H1 (cell line): ENCODE data around the gene ZNF25. TPM values are rescaled to one million over a fixed set of nuclear protein-coding genes. Genes with fewer than 3 reads are reported as not detected.

ENCODE experiments used
- CTCF ChIA-PET: fragments of 300-600 bp; sonication (Branson Sonifier 250); formaldehyde crosslinking; loops from one replicate; lab custom pipeline; 2021; ENCODE audit not compliant: partially characterized antibody; lab: Charles Lee
- POLR2A ChIA-PET: fragments of 300-600 bp; sonication (Branson Sonifier 250); formaldehyde crosslinking; loops from one replicate; lab custom pipeline; 2021; ENCODE audit warnings: inconsistent platforms; ENCODE audit not compliant: partially characterized antibody; lab: Charles Lee
- DNase-seq, 2 experiments: peaks; one replicate each; pipeline versions ENCODE4 v3.0.0 to v3.0.0-alpha.2; 2010 to 2022; ENCODE audit warnings: low spot score in 2 of 2, low read depth in 1 of 2, mixed read lengths in 1 of 2
- FAIRE-seq: peaks from 2 replicates; lab custom pipeline; 2011; peaks lifted over from hg19 to GRCh38; lab: Jason Lieb, UNC
- H2AFZ ChIP-seq: 2 replicates; pipeline ENCODE4 v1.8.1; 2012; ENCODE audit warnings: low read length, inconsistent platforms
- H2AK5ac ChIP-seq: 2 replicates; pipeline ENCODE4 v1.6.1; 2013; ENCODE audit warnings: low read depth, low read length
- H2BK120ac ChIP-seq: replicated peaks from 2 replicates; pipeline ENCODE3; 2013; ENCODE audit warnings: low read depth, low read length, inconsistent platforms
- H2BK12ac ChIP-seq: 2 replicates; pipeline ENCODE4 v1.6.1; 2013; ENCODE audit warnings: low read depth, low read length
- H2BK15ac ChIP-seq: 2 replicates; pipeline ENCODE4 v1.6.1; 2013; ENCODE audit warnings: low read length
- H2BK20ac ChIP-seq: 2 replicates; pipeline ENCODE4 v1.6.1; 2013; ENCODE audit warnings: low read length
- H2BK5ac ChIP-seq: 2 replicates; pipeline ENCODE4 v1.6.1; 2013; ENCODE audit warnings: low read depth, low read length
- H3K14ac ChIP-seq: 2 replicates; pipeline ENCODE4 v1.6.1; 2013; ENCODE audit warnings: inconsistent platforms; ENCODE audit not compliant: insufficient read length
- H3K18ac ChIP-seq: 2 replicates; pipeline ENCODE4 v1.6.1; 2013; ENCODE audit warnings: low read length; ENCODE audit errors: extremely low read depth
- H3K23ac ChIP-seq: 2 replicates; pipeline ENCODE4 v1.6.1; 2013; ENCODE audit warnings: inconsistent platforms; ENCODE audit not compliant: insufficient read length
- H3K23me2 ChIP-seq: 2 replicates; pipeline ENCODE4 v1.6.1; 2013; ENCODE audit warnings: low read depth, low read length
- H3K27ac ChIP-seq: 2 replicates; pipeline ENCODE4 v1.6.1; 2011; ENCODE audit warnings: low read depth, low read length, inconsistent platforms
- H3K27me3 ChIP-seq, 4 experiments: replicated peaks in 1 of 4; 1 replicate in 1 of 4; 2 replicates in 3 of 4; pipeline versions ENCODE4 v1.6.1 to v1.8.1; 2011 to 2013; ENCODE audit warnings: low read length in 3 of 4, mild to moderate bottlenecking in 3 of 4, inconsistent platforms in 2 of 4, mixed read lengths in 2 of 4, moderate library complexity in 1 of 4; ENCODE audit not compliant: control insufficient read depth in 3 of 4, insufficient read depth in 3 of 4; ENCODE audit errors: extremely low read depth in 1 of 4
- H3K36me3 ChIP-seq, 4 experiments: 2 replicates each; pipeline versions ENCODE4 v1.6.1 to v1.8.1; 2011 to 2013; ENCODE audit warnings: mild to moderate bottlenecking in 4 of 4, low read length in 3 of 4, moderate library complexity in 2 of 4, control low read depth in 1 of 4, inconsistent platforms in 1 of 4; ENCODE audit not compliant: insufficient read depth in 4 of 4, control insufficient read depth in 2 of 4
- H3K4ac ChIP-seq: replicated peaks from 2 replicates; pipeline ENCODE3; 2013; ENCODE audit warnings: low read length, low read depth, mixed read lengths, inconsistent platforms; ENCODE audit not compliant: insufficient read length
- H3K4me1 ChIP-seq, 4 experiments: replicated peaks in 1 of 4; 1 replicate in 1 of 4; 2 replicates in 3 of 4; pipeline versions ENCODE4 v1.6.1 to v1.8.1; 2011 to 2013; ENCODE audit warnings: low read length in 3 of 4, inconsistent platforms in 2 of 4, mixed read lengths in 1 of 4; ENCODE audit not compliant: insufficient read depth in 4 of 4, control insufficient read depth in 3 of 4
- H3K4me2 ChIP-seq, 2 experiments: 2 replicates each; pipeline versions ENCODE4 v1.6.1 to v1.8.1; 2011 to 2013; ENCODE audit warnings: low read depth in 2 of 2, low read length in 2 of 2, control low read depth in 1 of 2, inconsistent platforms in 1 of 2, mild to moderate bottlenecking in 1 of 2; ENCODE audit not compliant: insufficient read depth in 1 of 2
- H3K4me3 ChIP-seq, 4 experiments: fragments of 200-600, 300-600 bp in 1 of 4; sonication (generic), shearing (Covaris generic), sonication (Bioruptor Twin) in 1 of 4; 2 replicates each; pipeline versions ENCODE4 v1.5.1 to v1.8.1; 2011 to 2016; ENCODE audit warnings: low read length in 4 of 4, low read depth in 3 of 4, control low read depth in 2 of 4, inconsistent platforms in 2 of 4, mild to moderate bottlenecking in 2 of 4, mixed read lengths in 1 of 4, moderate library complexity in 1 of 4; ENCODE audit not compliant: insufficient read depth in 2 of 4; ENCODE audit errors: extremely low read depth in 1 of 4
- H3K56ac ChIP-seq: replicated peaks from 2 replicates; pipeline ENCODE3; 2013; ENCODE audit warnings: low read depth, mild to moderate bottlenecking, mixed read lengths, low read length, inconsistent platforms; ENCODE audit not compliant: insufficient read length
- H3K79me1 ChIP-seq: 2 replicates; pipeline ENCODE4 v1.6.1; 2013; ENCODE audit warnings: low read depth, low read length, control low read depth
- H3K79me2 ChIP-seq, 2 experiments: 2 replicates each; pipeline versions ENCODE4 v1.6.1 to v1.8.1; 2012 to 2013; ENCODE audit warnings: low read length in 2 of 2, mild to moderate bottlenecking in 2 of 2, inconsistent platforms in 1 of 2; ENCODE audit not compliant: insufficient read depth in 2 of 2, control insufficient read depth in 1 of 2
- H3K9ac ChIP-seq, 4 experiments: replicated peaks in 1 of 4; 1 replicate in 1 of 4; 2 replicates in 3 of 4; pipeline versions ENCODE4 v1.6.1 to v1.8.1; 2011 to 2013; ENCODE audit warnings: low read depth in 3 of 4, low read length in 3 of 4, control low read depth in 2 of 4, mild to moderate bottlenecking in 2 of 4, moderate library complexity in 2 of 4, inconsistent platforms in 1 of 4; ENCODE audit errors: extremely low read depth in 1 of 4
- H3K9me3 ChIP-seq, 2 experiments: 2 replicates each; pipeline versions ENCODE4 v1.6.1 to v1.8.1; 2012 to 2013; ENCODE audit warnings: mild to moderate bottlenecking in 2 of 2, moderate library complexity in 2 of 2, control low read depth in 1 of 2, inconsistent platforms in 1 of 2, low read depth in 1 of 2, low read length in 1 of 2, mixed read lengths in 1 of 2; ENCODE audit not compliant: insufficient read depth in 2 of 2
- H4K20me1 ChIP-seq, 2 experiments: replicated peaks in 1 of 2; 2 replicates each; pipeline versions ENCODE3 to v1.8.1; 2011 to 2013; ENCODE audit warnings: inconsistent platforms in 2 of 2, low read length in 2 of 2, mild to moderate bottlenecking in 1 of 2; ENCODE audit not compliant: insufficient read depth in 2 of 2, control insufficient read depth in 1 of 2
- H4K5ac ChIP-seq: 2 replicates; pipeline ENCODE4 v1.6.1; 2013; ENCODE audit warnings: low read length, low read depth, mixed read lengths, inconsistent platforms; ENCODE audit not compliant: insufficient read length
- H4K8ac ChIP-seq: 2 replicates; pipeline ENCODE4 v1.8.0; 2013; ENCODE audit warnings: mild to moderate bottlenecking, moderate library complexity, low read length, inconsistent platforms; ENCODE audit not compliant: insufficient read depth; ENCODE audit errors: extremely low read depth
- H4K91ac ChIP-seq: replicated peaks from 2 replicates; pipeline ENCODE3; 2013; ENCODE audit warnings: low read length, mixed read lengths, inconsistent platforms; ENCODE audit not compliant: insufficient read length
- CBX8 ChIP-seq: fragments of 300-800, 300-1000 bp; sonication (generic); IDR thresholded peaks from 2 replicates; pipeline ENCODE4 v1.7.1; 2016; ENCODE audit warnings: low read depth, low read length, borderline replicate concordance
- ZNF274 ChIP-seq: IDR thresholded peaks from 2 replicates; pipeline ENCODE4 v1.7.0; 2012; ENCODE audit warnings: low read length, borderline replicate concordance; ENCODE audit errors: extremely low read depth
- WGBS, 2 experiments: shearing (Covaris generic) in 1 of 2; methylation state at CpG; one replicate each; pipeline versions ENCODE4 v1.1.6 to v1.1.7; 2013 to 2015; ENCODE audit warnings: low lambda C conversion rate in 2 of 2, mixed read lengths in 2 of 2, inconsistent platforms in 1 of 2, low coverage in 1 of 2, missing lambda C conversion rate in 1 of 2; ENCODE audit not compliant: insufficient replicate concordance in 2 of 2, insufficient coverage in 1 of 2, insufficient read length in 1 of 2; ENCODE audit errors: extremely low coverage in 1 of 2, missing lambda C conversion rate in 1 of 2; 5-methylcytosine and 5-hydroxymethylcytosine counted together
- polyA plus RNA-seq, 7 experiments: library from polyadenylated mRNA; depleted of rRNA in 3 of 7; stranded (reverse) in 5 of 7; unstranded in 2 of 7; fragments of >200 nt in 5 of 7; fragments of 200-250 nt in 2 of 7; gene quantifications; 1 replicate in 5 of 7; 2 replicates in 1 of 7; 4 replicates in 1 of 7; pipeline versions ENCODE4 v1.2.1 to v1.2.3, GENCODE V29; 2011 to 2013; ENCODE audit warnings: missing spikeins in 2 of 7, mixed read lengths in 2 of 7
- total RNA-seq: library from RNA; stranded (reverse); fragmentation: NEBNext Ultra II Directional; extraction: Animal tissue kit (Norgen Biotek cat#: 25700); gene quantifications from 2 replicates; pipeline ENCODE4 v1.2.1, GENCODE V29; 2021

The ZNF25 gene
- total and polyA plus RNA-seq, 2 of the 8 experiments (the other 6 are each of a cell fraction or from before 2014, with no cell fraction given), result 0.17 to 1.3 TPM

GRCh38 chr10:37952926-37953325 lies 23.5 kb downstream of the ZNF25 start:
- DNase-seq (no peak), FAIRE-seq (no peak)
- no peak overlapping the region for H2AK5ac ChIP-seq
- no peak overlapping the region for H3K27ac ChIP-seq
- WGBS, 2 experiments, result 94% methylated on average over 3 of the region's 3 CpGs; no CpG with 5 or more reads in 1 of the 2 experiments
- no peak overlapping the region for H3K56ac ChIP-seq
- H3K18ac ChIP-seq, result no peak overlapping the region
- no peak overlapping the region for H3K9ac ChIP-seq
- ChIA-PET CTCF (no interaction called here), POLR2A (no interaction called here)
- no peaks in the 10 kb centered on the region for H3K23me2 ChIP-seq
- TF ChIP-seq CBX8 (no peak), ZNF274 (peak; percentile 32; the same call in 1 of the 2 replicates)
- no peak overlapping the region for H3K4me2 ChIP-seq
- no peak overlapping the region for H3K23ac ChIP-seq
- peaks cover 51 to 85% of the 10 kb centered on the region in 2 experiments for H3K9me3 ChIP-seq
- no peak overlapping the region for H2BK120ac ChIP-seq
- no peak overlapping the region for H4K5ac ChIP-seq
- H2BK12ac ChIP-seq, result no peak overlapping the region
- no peaks in the 10 kb centered on the region for H4K20me1 ChIP-seq
- no peaks in the 10 kb centered on the region for H3K79me1 ChIP-seq
- H2BK20ac ChIP-seq, result no peak overlapping the region
- no peak overlapping the region for H4K8ac ChIP-seq
- no peaks in the 10 kb centered on the region; a peak in 1 of 8 replicates for H3K36me3 ChIP-seq
- no peak overlapping the region for H3K4ac ChIP-seq
- H3K4me3 ChIP-seq, result no peak overlapping the region
- H2BK15ac ChIP-seq, result no peak overlapping the region
- H3K14ac ChIP-seq, result no peak overlapping the region
- no peak overlapping the region for H2AFZ ChIP-seq
- H3K79me2 ChIP-seq, result no peaks in the 10 kb centered on the region
- no peaks in the 10 kb centered on the region for H3K4me1 ChIP-seq
- no peak overlapping the region for H4K91ac ChIP-seq
- H2BK5ac ChIP-seq, result no peak overlapping the region
- no peaks in the 10 kb centered on the region for H3K27me3 ChIP-seq
